CD4-positive, alpha-beta T cell treated with Interleukin-6 for 4 hours (primary cell): ENCODE measurements around the gene ATP2C2.

Experiments
- DNase-seq: peaks from one replicate; pipeline ENCODE4 v3.0.0-alpha.2; 2020; ENCODE audit warnings: mixed read lengths

Gene ATP2C2

DNA sequence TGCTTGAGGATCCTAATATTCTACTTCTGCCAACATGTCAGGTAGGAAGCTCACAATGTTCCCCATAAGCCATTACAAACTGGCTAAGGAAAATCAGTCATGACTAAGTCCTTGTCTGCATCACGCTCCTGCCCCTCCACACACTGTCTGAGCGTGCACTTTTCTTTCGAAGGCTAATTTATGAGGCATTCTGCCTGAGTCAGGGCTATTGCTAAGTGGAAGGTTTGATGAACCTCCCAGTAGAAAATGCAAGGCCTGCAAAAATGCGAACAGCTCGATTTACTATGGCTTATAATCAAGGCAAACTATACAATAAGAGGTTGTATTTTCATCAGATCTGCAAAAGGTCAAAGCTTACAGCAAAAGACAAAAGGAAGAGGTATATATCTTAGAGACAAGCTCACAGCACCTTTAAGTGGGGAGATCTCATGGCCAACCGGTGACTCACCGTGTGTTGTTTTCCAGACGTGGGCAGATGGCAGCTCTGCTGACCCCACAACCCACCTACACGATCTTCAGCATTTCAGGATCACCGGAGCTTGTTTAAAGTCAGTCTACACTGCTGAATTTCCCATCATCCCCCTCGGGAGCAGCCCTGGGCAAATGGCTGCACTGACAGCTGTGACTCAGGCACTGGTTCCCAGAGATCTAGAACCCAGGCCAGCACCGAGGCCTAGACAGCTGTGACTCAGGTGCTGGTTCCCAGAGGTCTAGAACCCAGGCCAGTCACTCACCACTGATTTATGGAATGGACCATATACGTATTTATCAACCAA lies 110.0 kb downstream of the ATP2C2 start:
- DNase-seq: no peak

- no peak for DNase-seq
Measured at GRCh38 chr16:84479716-84480450, 111.5 kb downstream of the ATP2C2 start.

- no peak for DNase-seq
Measured at GRCh38 chr16:84481051-84481735, 112.9 kb downstream of the ATP2C2 start.

DNA sequence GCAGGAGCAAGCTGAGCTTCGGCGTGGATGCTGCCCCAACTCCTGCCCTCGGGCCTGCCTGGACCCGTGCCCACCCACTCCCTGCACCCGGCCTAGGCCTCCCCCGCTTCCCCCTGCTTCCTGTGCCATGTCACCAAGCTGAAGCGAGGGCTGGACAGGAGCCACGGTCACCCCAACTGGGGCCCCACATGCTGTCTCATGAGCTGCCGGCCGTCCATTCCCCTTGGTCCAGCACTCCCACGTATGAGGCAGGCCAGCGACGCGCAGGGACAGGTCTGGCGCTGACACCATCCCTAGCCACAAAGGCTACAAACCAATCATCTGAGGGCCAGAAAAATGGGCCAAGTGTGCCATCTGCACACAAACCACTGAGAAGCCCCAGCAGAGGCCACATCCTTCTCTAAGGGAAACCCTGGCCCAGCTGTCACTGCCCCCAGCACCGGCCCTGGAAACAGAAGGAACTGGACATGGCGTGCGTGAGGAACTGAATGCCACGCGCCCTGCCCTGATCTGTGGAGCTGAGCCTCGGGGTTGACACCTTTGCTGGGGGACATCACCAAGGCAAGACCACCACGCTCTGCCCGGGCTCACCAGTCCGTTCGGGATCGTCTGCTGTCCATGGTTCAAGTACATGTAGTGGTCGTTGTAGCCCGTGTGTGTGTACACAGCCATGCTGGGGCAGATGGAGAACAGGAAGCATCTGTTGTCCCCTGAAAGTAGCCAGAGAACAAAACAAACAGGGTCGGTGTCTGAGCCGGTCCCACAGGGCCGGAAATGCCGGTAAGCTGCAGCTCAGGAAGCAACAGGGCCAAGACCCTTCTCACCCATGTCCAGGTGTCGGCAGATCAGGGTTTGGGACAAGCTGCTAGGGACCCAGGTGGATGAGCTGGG lies 113.9 kb downstream of the ATP2C2 start:
- DNase-seq: no peak

GRCh38 chr16:84482951-84483881 lies 114.9 kb downstream of the ATP2C2 start:
- no peak for DNase-seq

- DNase-seq: no peak
Measured at GRCh38 chr16:84483882-84484565, 115.7 kb downstream of the ATP2C2 start.

GRCh38 chr16:84484579-84485254 lies 116.4 kb downstream of the ATP2C2 start:
- no peak for DNase-seq

GRCh38 chr16:84485255-84486010 lies 117.1 kb downstream of the ATP2C2 start:
- no peak for DNase-seq

GRCh38 chr16:84486126-84486525 lies 117.8 kb downstream of the ATP2C2 start:
- DNase-seq: no peak

GRCh38 chr16:84486551-84487235 lies 118.4 kb downstream of the ATP2C2 start:
- DNase-seq: no peak

DNA sequence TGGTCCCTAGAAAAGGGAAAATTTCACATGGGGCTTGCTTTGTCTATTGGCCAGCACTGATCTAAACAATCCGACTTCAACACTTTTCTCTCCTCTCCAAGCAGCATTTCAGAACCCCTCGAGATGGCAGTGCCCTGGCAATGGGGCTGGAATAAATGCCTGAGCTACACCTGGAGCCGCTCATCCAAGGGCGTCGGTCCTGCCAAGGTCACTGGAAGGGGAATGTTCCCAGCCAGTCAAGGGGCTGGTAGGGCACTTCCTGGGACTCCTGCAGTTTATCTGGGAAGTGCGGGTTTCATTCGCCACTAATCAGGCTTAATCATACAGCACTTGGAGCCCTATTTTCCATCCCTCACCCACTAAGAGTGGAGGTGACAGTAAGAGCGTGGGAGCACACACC lies 119.0 kb downstream of the ATP2C2 start:
- no peak for DNase-seq

GRCh38 chr16:84489131-84489530 lies 120.8 kb downstream of the ATP2C2 start:
- no peak for DNase-seq

DNA sequence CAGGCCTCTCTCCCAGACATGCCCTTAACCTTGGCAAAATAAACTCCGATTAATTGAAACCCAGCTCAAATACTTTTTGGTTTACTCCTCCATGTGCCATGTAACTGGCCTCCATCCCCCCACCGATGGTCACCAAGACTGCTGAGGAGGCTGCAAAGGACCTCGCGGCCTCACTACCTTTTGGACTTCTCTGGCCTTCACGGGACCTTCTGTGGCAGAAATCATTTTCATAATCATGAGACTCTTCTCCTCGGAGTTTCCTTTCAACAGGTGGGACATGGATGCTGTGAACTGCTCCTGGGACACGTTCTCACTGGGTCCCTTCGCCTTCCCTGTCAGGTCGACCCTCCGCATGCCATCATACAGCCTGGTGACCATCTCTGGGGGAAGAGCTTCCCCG lies 127.2 kb downstream of the ATP2C2 start:
- no peak for DNase-seq

GRCh38 chr16:84496991-84497390 lies 128.7 kb downstream of the ATP2C2 start:
- DNase-seq: no peak

- no peak for DNase-seq
Measured at GRCh38 chr16:84497418-84498222, 129.3 kb downstream of the ATP2C2 start.

DNA sequence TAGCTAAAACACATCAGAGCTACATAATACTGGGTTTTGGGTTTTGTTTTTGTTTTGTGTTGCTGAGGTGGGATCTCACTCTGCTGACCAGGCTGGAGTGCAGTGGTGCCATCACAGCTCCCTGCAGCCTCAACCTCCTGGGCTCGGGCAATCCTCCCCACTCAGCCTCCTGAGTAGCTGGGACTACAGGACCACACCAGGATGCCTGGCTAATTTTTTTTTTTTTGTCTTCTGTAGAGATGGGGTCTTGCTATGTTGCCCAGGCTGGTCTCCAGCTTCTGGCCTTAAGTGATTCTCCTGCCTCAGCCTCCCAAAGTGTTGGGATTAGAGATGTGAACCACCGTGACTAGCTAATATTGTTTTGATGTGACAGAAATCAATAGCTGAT lies 129.9 kb downstream of the ATP2C2 start:
- no peak for DNase-seq

DNA sequence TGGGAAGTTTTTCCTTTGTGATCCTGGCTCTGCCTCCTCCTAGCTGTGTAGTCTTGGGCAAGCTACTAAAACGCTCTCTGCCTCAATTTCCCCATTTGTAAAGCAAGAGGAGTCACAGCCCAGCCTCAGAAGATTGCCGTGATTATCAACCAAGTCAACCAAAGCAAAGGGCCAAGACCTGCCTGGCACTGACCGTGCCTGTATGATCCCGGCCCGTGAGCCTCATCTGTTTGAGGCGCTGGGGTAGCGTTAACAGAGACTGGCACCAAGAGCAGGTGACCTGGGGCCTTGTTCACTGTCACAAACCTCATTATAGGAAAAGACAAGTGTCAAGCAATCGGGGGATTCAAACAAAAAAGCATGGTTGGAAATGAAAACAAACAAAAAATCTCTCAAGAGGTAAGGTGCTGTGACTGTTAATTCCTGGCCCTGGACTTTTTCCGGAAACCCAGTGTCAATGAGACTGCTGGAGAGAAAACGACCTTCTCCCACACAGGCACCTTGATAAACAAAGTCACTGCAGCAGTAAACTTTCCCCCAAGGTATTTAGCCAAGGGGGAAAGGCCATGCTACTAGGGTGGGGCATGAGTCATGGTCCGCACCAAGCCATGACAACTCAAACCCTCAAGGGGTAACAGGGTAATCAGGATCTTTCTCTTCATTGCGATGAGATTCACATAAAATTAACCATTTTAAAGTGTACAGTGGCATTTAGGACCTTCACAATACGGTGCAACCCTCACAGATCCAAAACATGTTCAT lies 130.7 kb downstream of the ATP2C2 start:
- DNase-seq: no peak
